ENCODE results near the gene CDK5. TPM values are rescaled to one million over a fixed set of nuclear protein-coding genes. Genes with fewer than 3 reads are reported as not detected.

The CDK5 gene
- total RNA-seq, 1 experiment from 2014 or later = 19.8 TPM

DNA sequence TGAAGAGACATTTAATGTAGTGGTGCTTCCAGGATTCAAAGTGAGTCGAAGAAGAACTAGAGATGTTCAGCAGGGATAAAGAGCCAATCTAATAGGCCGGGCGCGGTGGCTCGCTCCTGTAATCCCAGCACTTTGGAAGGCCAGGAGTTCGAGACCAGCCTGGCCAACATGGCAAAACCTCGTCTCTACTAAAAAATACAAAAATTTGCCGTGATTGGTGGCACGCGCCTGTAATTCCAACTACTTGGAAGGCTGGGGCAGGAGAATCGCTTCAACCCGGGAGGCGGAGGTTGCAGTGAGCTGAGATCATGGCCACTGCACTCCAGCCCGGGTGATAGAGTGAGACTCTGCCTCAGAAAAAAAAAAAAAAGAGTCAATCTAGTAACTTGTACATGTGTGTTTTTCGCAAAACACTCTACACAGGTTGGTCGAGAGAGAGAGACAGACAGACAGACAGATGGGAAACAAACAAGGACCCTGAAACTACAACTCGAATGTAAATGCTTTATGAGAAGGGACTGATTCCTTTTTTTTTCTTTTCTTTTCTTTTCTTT lies 28.7 kb downstream of the CDK5 start:
- peak overlapping the region; percentile 72 for H3K4me3 ChIP-seq (replicated peaks in 1 of 2; ENCODE audit: low read depth in 1 of 2, low read length in 2 of 2)
- intact Hi-C loops (cut with micrococcal nuclease) = loop anchor here (1.0 to 5.0 kb wide), 2 partner anchors 29 to 83 kb away; no protein-coding TSS in a partner anchor
- POLR2A ChIA-PET = interaction anchor here (0.9 to 2.0 kb wide), 6 partner anchors 10 to 52 kb away, joined by 3 to 11 read pairs (median 8); no protein-coding TSS in a partner anchor
- ATAC-seq = peak; percentile 1
- CTCF ChIA-PET = interaction anchor here (0.9 to 1.6 kb wide), 11 partner anchors 10 to 152 kb away, joined by 3 to 33 read pairs (median 5); partner anchors contain the start of gene NOS3
- H4K20me1 ChIP-seq (ENCODE audit: insufficient read depth) = no peaks in the 10 kb centered on the region
- no peak for DNase-seq (ENCODE audit: low read depth, low spot score)
- no peaks in the 10 kb centered on the region for H3K27me3 ChIP-seq (ENCODE audit: insufficient read depth, low read length)
- RAD21 ChIA-PET (ENCODE audit: low non-redundant PET in 1 of 2, low total read pairs in 2 of 2, uncharacterized antibody in 2 of 2, unreplicated experiment in 2 of 2) = interaction anchor here in 1 of 2 experiments (0.8 to 1.0 kb wide), 2 partner anchors 19 to 30 kb away, joined by 3 to 5 read pairs; no protein-coding TSS in a partner anchor
- peaks cover 6 to 54% of the 10 kb centered on the region in 2 experiments for H3K4me1 ChIP-seq (ENCODE audit: control insufficient read depth in 1 of 2, insufficient read depth in 2 of 2, low read length in 2 of 2)
- H3K4me2 ChIP-seq (ENCODE audit: low read length) = peak overlapping the region; percentile 80
- no peak overlapping the region for H2AFZ ChIP-seq (ENCODE audit: low read depth, low read length, poor library complexity, severe bottlenecking)
- no TSS peak for BruUV-seq (replicated peaks)
- H3K9ac ChIP-seq (ENCODE audit: low read length) = peak overlapping the region; percentile 77
- no peak for TF ChIP-seq POLR2AphosphoS5 (IDR thresholded peaks at IDR 0.05; ENCODE audit: low read depth, low read length)
- no peaks in the 10 kb centered on the region for H3K9me2 ChIP-seq (ENCODE audit: insufficient read depth)
- peak overlapping the region; percentile 60 for H3K27ac ChIP-seq (ENCODE audit: low read depth, low read length)
- no peaks in the 10 kb centered on the region for H3K36me3 ChIP-seq (ENCODE audit: control insufficient read depth in 1 of 2, insufficient read depth in 2 of 2, low read length in 2 of 2)
- peaks cover 6% of the 10 kb centered on the region for H3K79me2 ChIP-seq (ENCODE audit: insufficient read depth, low read length)
- H3K9me3 ChIP-seq (ENCODE audit: control insufficient read depth in 1 of 2, insufficient read depth in 1 of 2, low read depth in 1 of 2, low read length in 2 of 2) = no peaks in the 10 kb centered on the region

DNA sequence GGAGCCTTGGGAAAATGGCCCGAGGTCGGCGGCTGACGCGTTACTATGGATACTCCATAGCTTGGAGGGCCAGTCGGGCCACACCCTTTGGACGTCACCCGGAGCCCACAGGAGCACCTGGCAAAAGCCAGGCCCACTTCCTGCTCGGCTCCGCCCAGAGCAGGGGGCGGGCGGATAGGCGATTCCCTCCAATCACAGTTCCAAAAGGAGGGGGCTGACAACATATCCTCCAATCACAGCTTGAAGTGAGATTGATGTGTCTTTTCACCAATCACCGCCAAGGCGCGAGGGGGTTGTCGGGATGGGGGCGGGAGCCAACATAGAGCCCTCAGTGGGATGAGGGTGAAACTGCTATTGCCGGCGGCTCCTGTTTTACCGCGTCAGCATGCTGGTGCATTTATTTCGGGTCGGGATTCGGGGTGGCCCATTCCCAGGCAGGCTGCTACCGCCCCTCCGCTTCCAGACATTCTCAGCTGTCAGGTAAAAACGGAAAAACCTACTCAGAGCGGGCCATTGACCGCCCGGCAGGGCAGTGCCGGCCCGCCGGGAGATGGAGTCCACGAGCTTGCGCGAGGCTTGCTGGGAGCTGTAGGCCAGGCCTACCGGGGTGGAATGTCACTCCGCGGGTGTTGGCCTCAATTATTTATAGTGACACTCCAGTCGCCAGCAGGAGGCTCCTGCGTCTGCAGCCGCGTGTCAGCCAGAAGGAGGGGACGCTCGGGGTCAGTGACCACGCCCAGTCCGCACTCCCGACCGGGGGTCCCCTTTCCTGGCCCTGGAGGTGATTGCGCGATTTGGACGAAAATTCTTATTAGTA lies 29.4 kb downstream of the CDK5 start, which contains the start of gene ABCB8:
Gene ABCB8, plus strand, starts transcription at position 320 of the 817 bp plus-strand sequence. Its CDS starts 66 bp downstream, at position 386.
- CTCF ChIA-PET = interaction anchor here (0.9 to 1.6 kb wide), 13 partner anchors 9 to 152 kb away, joined by 3 to 33 read pairs (median 5); partner anchors contain the start of gene NOS3
- Histone ChIP-seq H3K9me3 (ENCODE audit: control insufficient read depth in 1 of 2, insufficient read depth in 1 of 2, low read depth in 1 of 2, low read length in 2 of 2) (no peaks in the 10 kb centered on the region), H3K79me2 (ENCODE audit: insufficient read depth, low read length) (peaks cover 6% of the 10 kb centered on the region), H3K27me3 (ENCODE audit: insufficient read depth, low read length) (no peaks in the 10 kb centered on the region), H3K4me3 (replicated peaks in 1 of 2; ENCODE audit: low read depth in 1 of 2, low read length in 2 of 2) (peak within 1 kb of the TSS; percentile 72), H3K9me2 (ENCODE audit: insufficient read depth) (no peaks in the 10 kb centered on the region), H3K4me2 (ENCODE audit: low read length) (peak within 1 kb of the TSS; percentile 80), H3K36me3 (ENCODE audit: control insufficient read depth in 1 of 2, insufficient read depth in 2 of 2, low read length in 2 of 2) (no peaks in the 10 kb centered on the region), H3K4me1 (ENCODE audit: control insufficient read depth in 1 of 2, insufficient read depth in 2 of 2, low read length in 2 of 2) (peaks cover 6 to 58% of the 10 kb centered on the region in 2 experiments), H3K9ac (ENCODE audit: low read length) (peak within 1 kb of the TSS; percentile 77), H3K27ac (ENCODE audit: low read depth, low read length) (peak within 1 kb of the TSS; percentile 60), H4K20me1 (ENCODE audit: insufficient read depth) (no peaks in the 10 kb centered on the region), H2AFZ (ENCODE audit: low read depth, low read length, poor library complexity, severe bottlenecking) (no peak within 1 kb of the TSS)
- ATAC-seq (peak; percentile 90), DNase-seq (ENCODE audit: low read depth, low spot score) (peak; percentile 99)
- POLR2A ChIA-PET = interaction anchor here (0.8 to 2.0 kb wide), 11 partner anchors 9 to 199 kb away, joined by 3 to 11 read pairs (median 4); partner anchors contain the start of gene ABCF2
- RAD21 ChIA-PET (ENCODE audit: low non-redundant PET in 1 of 2, low total read pairs in 2 of 2, uncharacterized antibody in 2 of 2, unreplicated experiment in 2 of 2) = interaction anchor here in 1 of 2 experiments (0.7 to 1.2 kb wide), 6 partner anchors 19 to 63 kb away, joined by 3 to 5 read pairs (median 3); no protein-coding TSS in a partner anchor
- intact Hi-C loops (cut with micrococcal nuclease) = loop anchor here (1.0 to 5.0 kb wide), 2 partner anchors 30 to 84 kb away; no protein-coding TSS in a partner anchor
- TSS peak; percentile 86 for BruUV-seq (replicated peaks)
- no peak for TF ChIP-seq ZNF274 (IDR thresholded peaks at IDR 0.05; ENCODE audit: low read depth, low read length)
- no peak for TF ChIP-seq EZH2phosphoT487 (IDR thresholded peaks at IDR 0.05; ENCODE audit: borderline replicate concordance)
- TF ChIP-seq, protein P1, sequence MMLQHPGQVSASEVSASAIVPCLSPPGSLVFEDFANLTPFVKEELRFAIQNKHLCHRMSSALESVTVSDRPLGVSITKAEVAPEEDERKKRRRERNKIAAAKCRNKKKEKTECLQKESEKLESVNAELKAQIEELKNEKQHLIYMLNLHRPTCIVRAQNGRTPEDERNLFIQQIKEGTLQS (IDR thresholded peaks at IDR 0.05) = no peak
- peak; percentile 82 for TF ChIP-seq YY1 (IDR thresholded peaks at IDR 0.05; ENCODE audit: extremely low read depth, insufficient replicate concordance, low read depth, low read length)
- TF ChIP-seq, protein P2, sequence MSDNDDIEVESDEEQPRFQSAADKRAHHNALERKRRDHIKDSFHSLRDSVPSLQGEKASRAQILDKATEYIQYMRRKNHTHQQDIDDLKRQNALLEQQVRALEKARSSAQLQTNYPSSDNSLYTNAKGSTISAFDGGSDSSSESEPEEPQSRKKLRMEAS (IDR thresholded peaks at IDR 0.05) = no peak
- no peak for TF ChIP-seq JUND (IDR thresholded peaks at IDR 0.05)
- no peak for TF ChIP-seq FOSL1 (IDR thresholded peaks at IDR 0.05; ENCODE audit: low read depth)
- peak; percentile 33 for TF ChIP-seq POLR2A (IDR thresholded peaks at IDR 0.05; ENCODE audit: borderline replicate concordance, extremely low read depth, insufficient read depth, insufficient read length)
- no peak for TF ChIP-seq SRF (IDR thresholded peaks at IDR 0.05; ENCODE audit: low read depth)
- TF ChIP-seq, protein P3, sequence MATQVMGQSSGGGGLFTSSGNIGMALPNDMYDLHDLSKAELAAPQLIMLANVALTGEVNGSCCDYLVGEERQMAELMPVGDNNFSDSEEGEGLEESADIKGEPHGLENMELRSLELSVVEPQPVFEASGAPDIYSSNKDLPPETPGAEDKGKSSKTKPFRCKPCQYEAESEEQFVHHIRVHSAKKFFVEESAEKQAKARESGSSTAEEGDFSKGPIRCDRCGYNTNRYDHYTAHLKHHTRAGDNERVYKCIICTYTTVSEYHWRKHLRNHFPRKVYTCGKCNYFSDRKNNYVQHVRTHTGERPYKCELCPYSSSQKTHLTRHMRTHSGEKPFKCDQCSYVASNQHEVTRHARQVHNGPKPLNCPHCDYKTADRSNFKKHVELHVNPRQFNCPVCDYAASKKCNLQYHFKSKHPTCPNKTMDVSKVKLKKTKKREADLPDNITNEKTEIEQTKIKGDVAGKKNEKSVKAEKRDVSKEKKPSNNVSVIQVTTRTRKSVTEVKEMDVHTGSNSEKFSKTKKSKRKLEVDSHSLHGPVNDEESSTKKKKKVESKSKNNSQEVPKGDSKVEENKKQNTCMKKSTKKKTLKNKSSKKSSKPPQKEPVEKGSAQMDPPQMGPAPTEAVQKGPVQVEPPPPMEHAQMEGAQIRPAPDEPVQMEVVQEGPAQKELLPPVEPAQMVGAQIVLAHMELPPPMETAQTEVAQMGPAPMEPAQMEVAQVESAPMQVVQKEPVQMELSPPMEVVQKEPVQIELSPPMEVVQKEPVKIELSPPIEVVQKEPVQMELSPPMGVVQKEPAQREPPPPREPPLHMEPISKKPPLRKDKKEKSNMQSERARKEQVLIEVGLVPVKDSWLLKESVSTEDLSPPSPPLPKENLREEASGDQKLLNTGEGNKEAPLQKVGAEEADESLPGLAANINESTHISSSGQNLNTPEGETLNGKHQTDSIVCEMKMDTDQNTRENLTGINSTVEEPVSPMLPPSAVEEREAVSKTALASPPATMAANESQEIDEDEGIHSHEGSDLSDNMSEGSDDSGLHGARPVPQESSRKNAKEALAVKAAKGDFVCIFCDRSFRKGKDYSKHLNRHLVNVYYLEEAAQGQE (IDR thresholded peaks at IDR 0.05; ENCODE audit: low read depth) = no peak
- no peak for TF ChIP-seq SIN3A (IDR thresholded peaks at IDR 0.05; ENCODE audit: low read depth)
- TF ChIP-seq RAD21 (IDR thresholded peaks at IDR 0.05; ENCODE audit: low read depth) = no peak
- no peak for TF ChIP-seq ELF1 (IDR thresholded peaks at IDR 0.05; ENCODE audit: borderline replicate concordance, low read depth)

Measured in HCT116 (cell line).